ENCODE measurements around the gene CCT3. TPM values are rescaled to one million over a fixed set of nuclear protein-coding genes. Genes with fewer than 3 reads are reported as not detected.

Gene CCT3
- total and polyA plus RNA-seq, 10 of the 15 experiments (the other 5 are each of a cell fraction or from before 2014, with no cell fraction given): 319 to 585 (median 427) TPM

DNA sequence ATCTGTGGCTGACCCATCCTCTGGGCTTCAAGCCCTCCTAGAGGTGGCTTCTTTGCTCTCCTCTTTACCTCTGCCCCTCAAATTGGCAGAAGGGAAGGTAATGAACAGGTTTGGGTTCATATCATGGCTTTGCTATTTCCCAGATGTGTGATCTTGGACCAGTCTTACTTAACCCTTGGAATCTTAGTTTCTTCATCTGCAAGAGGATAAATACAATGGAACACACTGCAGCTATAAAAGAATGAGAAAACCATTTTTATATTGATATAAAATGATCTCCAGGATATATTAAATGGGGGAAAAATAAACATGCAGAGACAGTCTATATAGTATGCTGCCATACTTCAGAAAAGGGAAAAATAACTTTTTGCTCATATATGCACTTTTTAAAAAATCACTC lies 48.2 kb downstream of the CCT3 start:
- H2AFZ ChIP-seq (ENCODE audit: control insufficient read depth, low read depth, low read length): no peak overlapping the region
- ChIA-PET SMC1A (ENCODE audit: uncharacterized antibody, unreplicated experiment) (interaction anchor here (1.2 kb wide), 1 partner anchor 8 kb away, joined by 3 read pairs; no protein-coding TSS in a partner anchor), CTCF (interaction anchor here (0.6 kb wide), 1 partner anchor 598 kb away, joined by 4 read pairs; no protein-coding TSS in a partner anchor), POLR2A (interaction anchor here (0.7 kb wide), 1 partner anchor 72 kb away, joined by 4 read pairs; no protein-coding TSS in a partner anchor), RAD21 (ENCODE audit: unreplicated experiment) (no interaction called here)
- peaks cover 2% of the 10 kb centered on the region for H3K4me1 ChIP-seq (ENCODE audit: control insufficient read depth, insufficient read depth, low read length)
- TF ChIP-seq RFX5 (IDR thresholded peaks at IDR 0.05; ENCODE audit: low read depth, low read length) (no peak), SPI1 (IDR thresholded peaks at IDR 0.05; ENCODE audit: borderline replicate concordance, insufficient read depth, low read depth, low read length) (no peak), MTA3 (IDR thresholded peaks at IDR 0.05; ENCODE audit: borderline replicate concordance, low read length) (no peak), BHLHE40 (IDR thresholded peaks at IDR 0.05; ENCODE audit: borderline replicate concordance in 1 of 2, low read depth in 2 of 2, low read length in 1 of 2) (no peak), ESRRA (IDR thresholded peaks at IDR 0.05; ENCODE audit: low read length) (no peak), EZH2 (IDR thresholded peaks at IDR 0.05; ENCODE audit: borderline replicate concordance, control insufficient read depth, low read depth, low read length) (no peak), PML (IDR thresholded peaks at IDR 0.05; ENCODE audit: low read length) (no peak), NBN (IDR thresholded peaks at IDR 0.05) (no peak), STAT3 (IDR thresholded peaks at IDR 0.05; ENCODE audit: low read depth, low read length) (no peak), KDM1A (IDR thresholded peaks at IDR 0.05; ENCODE audit: borderline replicate concordance) (no peak), SMAD1 (IDR thresholded peaks at IDR 0.05; ENCODE audit: low read depth, partially characterized antibody) (no peak)
- TF ChIP-seq, protein P1, sequence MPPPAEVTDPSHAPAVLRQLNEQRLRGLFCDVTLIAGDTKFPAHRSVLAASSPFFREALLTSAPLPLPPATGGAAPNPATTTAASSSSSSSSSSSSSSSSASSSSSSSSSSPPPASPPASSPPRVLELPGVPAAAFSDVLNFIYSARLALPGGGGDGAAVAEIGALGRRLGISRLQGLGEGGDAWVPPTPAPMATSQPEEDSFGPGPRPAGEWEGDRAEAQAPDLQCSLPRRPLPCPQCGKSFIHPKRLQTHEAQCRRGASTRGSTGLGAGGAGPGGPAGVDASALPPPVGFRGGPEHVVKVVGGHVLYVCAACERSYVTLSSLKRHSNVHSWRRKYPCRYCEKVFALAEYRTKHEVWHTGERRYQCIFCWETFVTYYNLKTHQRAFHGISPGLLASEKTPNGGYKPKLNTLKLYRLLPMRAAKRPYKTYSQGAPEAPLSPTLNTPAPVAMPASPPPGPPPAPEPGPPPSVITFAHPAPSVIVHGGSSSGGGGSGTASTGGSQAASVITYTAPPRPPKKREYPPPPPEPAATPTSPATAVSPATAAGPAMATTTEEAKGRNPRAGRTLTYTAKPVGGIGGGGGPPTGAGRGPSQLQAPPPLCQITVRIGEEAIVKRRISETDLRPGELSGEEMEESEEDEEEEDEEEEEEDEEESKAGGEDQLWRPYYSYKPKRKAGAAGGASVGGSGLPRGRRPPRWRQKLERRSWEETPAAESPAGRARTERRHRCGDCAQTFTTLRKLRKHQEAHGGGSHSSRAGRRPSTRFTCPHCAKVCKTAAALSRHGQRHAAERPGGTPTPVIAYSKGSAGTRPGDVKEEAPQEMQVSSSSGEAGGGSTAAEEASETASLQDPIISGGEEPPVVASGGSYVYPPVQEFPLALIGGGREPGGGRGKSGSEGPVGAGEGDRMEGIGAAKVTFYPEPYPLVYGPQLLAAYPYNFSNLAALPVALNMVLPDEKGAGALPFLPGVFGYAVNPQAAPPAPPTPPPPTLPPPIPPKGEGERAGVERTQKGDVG (CRISPR knock-in tag; IDR thresholded peaks at IDR 0.05): no peak
- H3K4me2 ChIP-seq (ENCODE audit: control insufficient read depth, insufficient read depth): no peak overlapping the region
- no peaks in the 10 kb centered on the region for H3K9me3 ChIP-seq (replicated peaks; ENCODE audit: control insufficient read depth, insufficient read depth, low read length)
- H3K4me3 ChIP-seq: no peak overlapping the region
- no peak for DNase-seq (ENCODE audit: low read depth, low spot score)
- no peaks in the 10 kb centered on the region for H3K27me3 ChIP-seq (replicated peaks in 1 of 2; ENCODE audit: control insufficient read depth in 2 of 2, insufficient read depth in 2 of 2, low read length in 1 of 2)
- in situ Hi-C loops (cut with MboI): no loop called here
- H3K36me3 ChIP-seq (ENCODE audit: control insufficient read depth in 2 of 2, insufficient read depth in 2 of 2, low read length in 1 of 2): peaks cover 1 to 3% of the 10 kb centered on the region in 2 experiments; a peak in 2 of 4 replicates
- no peaks in the 10 kb centered on the region for H3K79me2 ChIP-seq (ENCODE audit: control insufficient read depth, insufficient read depth, low read length)
- ATAC-seq: no peak
- no TSS peak for BruUV-seq (replicated peaks)
- no peaks in the 10 kb centered on the region for H4K20me1 ChIP-seq (ENCODE audit: control insufficient read depth, insufficient read depth)
- no peak overlapping the region for H3K9ac ChIP-seq (ENCODE audit: control insufficient read depth, insufficient read depth, low read length)
- no peak overlapping the region for H3K27ac ChIP-seq (ENCODE audit: control insufficient read depth, insufficient read depth)
- intact Hi-C loops (cut with micrococcal nuclease; ENCODE audit: unreplicated experiment): loop anchor here (10.0 kb wide), 1 partner anchor 195 kb away; no protein-coding TSS in a partner anchor
- no peak for FAIRE-seq

Data from GM12878 (cell line).